IMR-90 (cell line): Measurements from ENCODE around the gene AMIGO3.

Experiments used
- BHLHE40 ChIP-seq: fragments of 150-350 bp; IDR thresholded peaks from 2 replicates; pipeline ENCODE4 v1.6.1; 2016; ENCODE audit warnings: mild to moderate bottlenecking, low read depth, low read length
- CHD1 ChIP-seq: IDR thresholded peaks from 2 replicates; pipeline ENCODE4 v1.6.1; 2012; ENCODE audit warnings: low read depth, low read length, improper control_type of control experiment
- CTCF ChIP-seq: conservative IDR thresholded peaks from 2 replicates; pipeline ENCODE4 v1.5.1; 2012; ENCODE audit warnings: mild to moderate bottlenecking, low read depth, low read length, improper control_type of control experiment
- POLR2A ChIP-seq: IDR thresholded peaks from 2 replicates; pipeline ENCODE4 v1.6.1; 2012; ENCODE audit warnings: mild to moderate bottlenecking, low read depth, low read length
- RFX5 ChIP-seq: IDR thresholded peaks from 2 replicates; pipeline ENCODE4 v1.8.0; 2012; ENCODE audit warnings: low read depth, mild to moderate bottlenecking, low read length, moderate library complexity
- SMC3 ChIP-seq: fragments of 150-350 bp; IDR thresholded peaks from 2 replicates; pipeline ENCODE4 v1.6.1; 2016; ENCODE audit warnings: low read depth, mild to moderate bottlenecking, antibody characterized with exemption, low read length, moderate library complexity
- USF2 ChIP-seq: fragments of 150-350 bp; IDR thresholded peaks from 2 replicates; pipeline ENCODE4 v1.6.1; 2017; ENCODE audit warnings: mild to moderate bottlenecking, antibody characterized with exemption, low read length, low read depth

- TF ChIP-seq CTCF (no peak), RFX5 (no peak), USF2 (no peak), POLR2A (no peak), CHD1 (no peak), SMC3 (no peak), BHLHE40 (no peak)
Observed at GRCh38 chr3:49733551-49733950, 14.1 kb upstream of the AMIGO3 start.
